Activated CD4-positive, alpha-beta T cell treated with anti-CD3 and anti-CD28 coated beads, Interleukin-2, amount 50 U/mL, for 1 hour (primary cell): Measurements from ENCODE around the gene SLC11A2.
"Not testable (repeated sequence)": the region's sequence is repeated elsewhere in the genome, so short reads cannot be mapped to it uniquely, and the experiment has no call there.

ENCODE experiments used
- DNase-seq: peaks from one replicate; pipeline ENCODE4 v3.0.0-alpha.2; 2020

The SLC11A2 gene

GRCh38 chr12:50988871-50989270 lies 37.3 kb downstream of the SLC11A2 start:
- DNase-seq, result no peak

GRCh38 chr12:50988051-50988450 lies 38.1 kb downstream of the SLC11A2 start:
- DNase-seq, result no peak

- DNase-seq, result peak; percentile 16
These were observed 39.0 kb downstream of the SLC11A2 start for GRCh38 chr12:50986966-50987737.

GRCh38 chr12:50985322-50985721 lies 40.9 kb downstream of the SLC11A2 start:
- DNase-seq, result no peak

- DNase-seq, result no peak
These were observed 41.4 kb downstream of the SLC11A2 start for GRCh38 chr12:50984586-50985298.

GRCh38 chr12:50981319-50982239 lies 44.6 kb downstream of the SLC11A2 start:
- no peak for DNase-seq

- no peak for DNase-seq
These were observed 45.6 kb downstream of the SLC11A2 start for GRCh38 chr12:50980545-50980944.

- no peak for DNase-seq
These were observed 46.7 kb downstream of the SLC11A2 start for GRCh38 chr12:50979369-50980052.

- DNase-seq, result no peak
These were observed 54.2 kb downstream of the SLC11A2 start for GRCh38 chr12:50971946-50972345.

GRCh38 chr12:50964432-50964831 lies 61.8 kb downstream of the SLC11A2 start:
- DNase-seq, result no peak

GRCh38 chr12:50961708-50962107 lies 64.5 kb downstream of the SLC11A2 start:
- no peak for DNase-seq

GRCh38 chr12:50960130-50960529 lies 66.1 kb downstream of the SLC11A2 start:
- DNase-seq, result no peak

GRCh38 chr12:50955697-50956096 lies 70.5 kb downstream of the SLC11A2 start:
- DNase-seq, result no peak

GRCh38 chr12:50955288-50955687 lies 70.9 kb downstream of the SLC11A2 start:
- DNase-seq, result no peak

- DNase-seq, result not testable (repeated sequence)
These were observed 71.4 kb downstream of the SLC11A2 start for GRCh38 chr12:50954789-50955188.

GRCh38 chr12:50953047-50953446 lies 73.1 kb downstream of the SLC11A2 start:
- DNase-seq, result no peak

- DNase-seq, result no peak
These were observed 73.7 kb downstream of the SLC11A2 start, which contains the start of gene HIGD1C for GRCh38 chr12:50952510-50952909. Gene HIGD1C (plus strand): TSS chr12:50952544. CDS start chr12:50953999, 1,455 bp downstream.

- no peak for DNase-seq
These were observed 75.1 kb downstream of the SLC11A2 start for GRCh38 chr12:50951112-50951511.

- DNase-seq, result no peak
These were observed 76.3 kb downstream of the SLC11A2 start for GRCh38 chr12:50949801-50950302.

GRCh38 chr12:50948798-50949197 lies 77.4 kb downstream of the SLC11A2 start:
- DNase-seq, result no peak

- no peak for DNase-seq
These were observed 78.1 kb downstream of the SLC11A2 start for GRCh38 chr12:50947933-50948626.

GRCh38 chr12:50937653-50938052 lies 88.5 kb downstream of the SLC11A2 start:
- no peak for DNase-seq
